H1 (cell line): ENCODE results near the gene ASTN1. TPM values are rescaled to one million over a fixed set of nuclear protein-coding genes. Genes with fewer than 3 reads are reported as not detected.

Source experiments
- BRCA1 ChIP-seq: IDR thresholded peaks from 2 replicates; pipeline ENCODE4 v1.6.1; 2012; ENCODE audit warnings: low read depth, low read length, improper control_type of control experiment
- CHD1 ChIP-seq: IDR thresholded peaks from 2 replicates; pipeline ENCODE4 v1.6.1; 2012; ENCODE audit warnings: low read depth, low read length, improper control_type of control experiment
- CHD7 ChIP-seq: fragments of 300-600 bp; sonication (generic); IDR thresholded peaks from 2 replicates; pipeline ENCODE4 v1.7.1; 2012; ENCODE audit warnings: low read length, moderate library complexity, mild to moderate bottlenecking, inconsistent platforms; ENCODE audit not compliant: insufficient replicate concordance
- SP4 ChIP-seq: IDR thresholded peaks from 2 replicates; pipeline ENCODE4 v1.6.1; 2012; ENCODE audit warnings: low read length, inconsistent platforms
- TEAD4 ChIP-seq: IDR thresholded peaks from 2 replicates; pipeline ENCODE4 v1.6.1; 2012; ENCODE audit warnings: low read depth, low read length, inconsistent platforms, mixed read lengths
- polyA plus RNA-seq, 7 experiments: library from polyadenylated mRNA; depleted of rRNA in 3 of 7; stranded (reverse) in 5 of 7; unstranded in 2 of 7; fragments of >200 nt in 5 of 7; fragments of 200-250 nt in 2 of 7; gene quantifications; 1 replicate in 5 of 7; 2 replicates in 1 of 7; 4 replicates in 1 of 7; pipeline versions ENCODE4 v1.2.1 to v1.2.3, GENCODE V29; 2011 to 2013; ENCODE audit warnings: missing spikeins in 2 of 7, mixed read lengths in 2 of 7
- total RNA-seq: library from RNA; stranded (reverse); fragmentation: NEBNext Ultra II Directional; extraction: Animal tissue kit (Norgen Biotek cat#: 25700); gene quantifications from 2 replicates; pipeline ENCODE4 v1.2.1, GENCODE V29; 2021

ASTN1 gene
- total and polyA plus RNA-seq, 2 of the 8 experiments (the other 6 are each of a cell fraction or from before 2014, with no cell fraction given), result 2.9 to 4.1 TPM

GRCh38 chr1:177008653-177009052 is 155.9 kb downstream of the ASTN1 start (continued):
- TF ChIP-seq CHD7, result no peak
- no peak for TF ChIP-seq CHD1
- TF ChIP-seq BRCA1, result no peak
- no peak for TF ChIP-seq TEAD4
- no peak for TF ChIP-seq SP4
